Mammary epithelial cell (primary cell): ENCODE results near the gene WASL.

Experiments
- EZH2 ChIP-seq: IDR thresholded peaks from 2 replicates; pipeline ENCODE4 v1.6.1; 2012; ENCODE audit warnings: low read length, inconsistent platforms, borderline replicate concordance
- TF ChIP-seq, protein P1 (sequence below), 2 donors: IDR thresholded peaks in 1 of 2; conservative IDR thresholded peaks in 1 of 2; 2 replicates each; pipeline ENCODE4 v1.5.1; 2011 to 2012; ENCODE audit warnings: inconsistent platforms in 2 of 2, low read length in 2 of 2, mild to moderate bottlenecking in 2 of 2, control low read depth in 1 of 2, low read depth in 1 of 2; ENCODE audit not compliant: insufficient read depth in 1 of 2; ENCODE audit errors: extremely low read depth in 1 of 2

DNA sequence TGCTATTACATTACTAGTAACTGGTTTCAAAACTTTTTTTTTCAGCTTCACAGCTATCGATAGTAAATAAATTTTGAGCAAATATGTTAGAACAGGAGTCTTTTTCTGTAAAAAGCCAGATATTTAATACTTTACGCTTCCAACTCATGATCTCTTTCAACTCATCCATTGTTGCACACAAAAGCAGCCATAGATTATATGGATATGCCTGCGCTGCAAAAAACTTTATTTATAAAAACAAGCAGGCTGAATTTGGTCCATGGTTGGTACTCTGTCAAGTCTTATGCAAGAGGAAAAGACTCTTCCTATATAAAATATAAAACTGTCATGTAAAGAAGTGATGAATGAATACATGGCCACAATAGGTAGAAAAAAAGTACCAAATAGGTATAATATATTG lies 31.1 kb downstream of the WASL start:
- TF ChIP-seq, protein P1, sequence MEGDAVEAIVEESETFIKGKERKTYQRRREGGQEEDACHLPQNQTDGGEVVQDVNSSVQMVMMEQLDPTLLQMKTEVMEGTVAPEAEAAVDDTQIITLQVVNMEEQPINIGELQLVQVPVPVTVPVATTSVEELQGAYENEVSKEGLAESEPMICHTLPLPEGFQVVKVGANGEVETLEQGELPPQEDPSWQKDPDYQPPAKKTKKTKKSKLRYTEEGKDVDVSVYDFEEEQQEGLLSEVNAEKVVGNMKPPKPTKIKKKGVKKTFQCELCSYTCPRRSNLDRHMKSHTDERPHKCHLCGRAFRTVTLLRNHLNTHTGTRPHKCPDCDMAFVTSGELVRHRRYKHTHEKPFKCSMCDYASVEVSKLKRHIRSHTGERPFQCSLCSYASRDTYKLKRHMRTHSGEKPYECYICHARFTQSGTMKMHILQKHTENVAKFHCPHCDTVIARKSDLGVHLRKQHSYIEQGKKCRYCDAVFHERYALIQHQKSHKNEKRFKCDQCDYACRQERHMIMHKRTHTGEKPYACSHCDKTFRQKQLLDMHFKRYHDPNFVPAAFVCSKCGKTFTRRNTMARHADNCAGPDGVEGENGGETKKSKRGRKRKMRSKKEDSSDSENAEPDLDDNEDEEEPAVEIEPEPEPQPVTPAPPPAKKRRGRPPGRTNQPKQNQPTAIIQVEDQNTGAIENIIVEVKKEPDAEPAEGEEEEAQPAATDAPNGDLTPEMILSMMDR (conservative IDR thresholded peaks at IDR 0.05 in 1 of 2, IDR thresholded peaks at IDR 0.05 in 1 of 2; ENCODE audit: extremely low read depth in 1 of 2, insufficient read depth in 1 of 2, low read depth in 1 of 2, low read length in 2 of 2): no peak
- no peak for TF ChIP-seq EZH2
